Neural crest cell (in vitro differentiated cells): ENCODE results near the gene SPATS2L. TPM values are rescaled to one million over a fixed set of nuclear protein-coding genes. Genes with fewer than 3 reads are reported as not detected.

Experiments
- DNase-seq: peaks from one replicate; pipeline ENCODE4 v3.0.0; 2021; ENCODE audit warnings: low read depth, mixed read lengths, low spot score
- H3K27ac Mint-ChIP-seq: one replicate; pipeline ENCODE4 v1.8.0; 2021; ENCODE audit warnings: mild to moderate bottlenecking, mixed read lengths; ENCODE audit not compliant: unreplicated experiment
- H3K27me3 Mint-ChIP-seq: 2 replicates; pipeline ENCODE4 v1.8.0; 2021; ENCODE audit warnings: low read depth, mild to moderate bottlenecking, mixed read lengths
- H3K36me3 Mint-ChIP-seq: 2 replicates; pipeline ENCODE4 v1.8.0; 2021; ENCODE audit warnings: low read depth, mild to moderate bottlenecking, mixed read lengths
- H3K4me1 Mint-ChIP-seq: 2 replicates; pipeline ENCODE4 v1.8.0; 2021; ENCODE audit warnings: mixed read lengths
- H3K4me3 Mint-ChIP-seq: one replicate; pipeline ENCODE4 v1.8.0; 2021; ENCODE audit warnings: mild to moderate bottlenecking, mixed read lengths
- H3K9me3 Mint-ChIP-seq: 2 replicates; pipeline ENCODE4 v1.8.0; 2021; ENCODE audit warnings: mixed read lengths
- CTCF ChIP-seq: fragments of 200-600 bp; sonication (generic); conservative IDR thresholded peaks from 2 replicates; pipeline ENCODE4 v1.5.0; 2021; ENCODE audit warnings: antibody characterized with exemption, mild to moderate bottlenecking
- total RNA-seq: library from RNA; stranded (reverse); gene quantifications from 2 replicates; pipeline ENCODE4 v1.2.1, GENCODE V29; 2021

SPATS2L gene
- total RNA-seq, 1 donor from 2014 or later, result 24.9 TPM

- Mint-ChIP-seq H3K4me3 (no peak overlapping the region), H3K27me3 (peaks cover 2% of the 10 kb centered on the region), H3K9me3 (peaks cover 3% of the 10 kb centered on the region), H3K4me1 (peaks cover 18% of the 10 kb centered on the region), H3K27ac (no peak overlapping the region), H3K36me3 (peaks cover 12% of the 10 kb centered on the region)
- no peak for TF ChIP-seq CTCF
- DNase-seq, result no peak
Measured at GRCh38 chr2:200345975-200346374, 39.5 kb downstream of the SPATS2L start.

DNA sequence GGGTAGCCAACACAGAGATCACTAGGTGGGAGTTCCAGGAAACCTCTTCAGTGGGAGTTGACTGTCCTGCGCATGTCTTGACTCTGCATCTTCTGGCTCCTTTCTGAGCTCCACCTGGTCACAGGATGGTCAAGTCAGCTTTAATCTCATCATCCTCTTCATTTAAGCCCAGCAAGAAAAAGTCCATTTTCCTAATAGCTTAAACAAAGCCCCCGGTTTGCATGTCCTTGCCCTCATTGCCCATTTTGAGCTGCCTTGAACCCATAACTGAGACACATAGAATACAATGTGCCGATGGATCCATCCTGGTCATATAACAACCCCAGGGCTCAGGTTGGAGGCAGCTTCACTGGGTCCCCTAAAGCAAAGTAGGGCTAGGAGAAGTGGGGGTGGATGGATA is 40.8 kb downstream of the SPATS2L start:
- no peak overlapping the region for H3K27ac Mint-ChIP-seq
- peaks cover 23% of the 10 kb centered on the region for H3K4me1 Mint-ChIP-seq
- no peak for TF ChIP-seq CTCF

DNA sequence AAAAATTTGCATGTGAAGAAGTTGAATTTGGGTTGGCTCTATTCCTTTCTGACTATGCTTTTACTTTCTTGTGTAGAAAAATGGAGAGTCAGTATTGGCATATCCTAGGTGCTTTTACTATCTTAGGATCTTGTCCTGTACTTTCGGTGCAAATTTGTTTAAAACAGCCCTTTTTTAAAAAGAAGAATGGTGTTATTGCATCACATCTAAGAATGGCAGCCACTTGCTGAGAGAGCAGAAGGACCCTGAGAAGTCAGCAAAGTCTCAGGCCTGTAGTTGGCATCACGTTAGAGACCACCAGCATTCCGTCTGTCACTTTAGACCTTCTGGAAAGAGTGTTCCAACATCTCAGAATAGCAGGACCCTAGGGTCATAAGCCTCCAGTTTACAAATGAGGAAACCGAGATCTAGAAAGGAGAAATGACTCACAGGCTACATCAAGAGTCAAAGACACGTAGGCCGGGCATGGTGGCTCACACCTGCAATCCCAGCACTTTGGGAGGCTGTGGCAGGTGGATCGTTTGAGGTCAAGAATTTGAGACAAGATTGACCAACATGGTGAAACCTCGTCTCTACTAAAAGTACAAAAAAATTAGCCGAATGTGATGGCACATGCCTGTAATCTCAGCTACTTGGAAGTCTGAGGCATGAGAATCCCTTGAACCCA is 42.5 kb downstream of the SPATS2L start:
- peaks cover 3% of the 10 kb centered on the region for H3K27me3 Mint-ChIP-seq
- H3K4me3 Mint-ChIP-seq, result no peak overlapping the region
- no peak for DNase-seq
- H3K9me3 Mint-ChIP-seq, result peaks cover 3% of the 10 kb centered on the region
- peaks cover 11% of the 10 kb centered on the region for H3K36me3 Mint-ChIP-seq
- H3K27ac Mint-ChIP-seq, result no peak overlapping the region
- no peak for TF ChIP-seq CTCF
- peaks cover 23% of the 10 kb centered on the region for H3K4me1 Mint-ChIP-seq

More for the DNA sequence above, 40.8 kb downstream of the SPATS2L start:
- Mint-ChIP-seq H3K36me3 (peaks cover 12% of the 10 kb centered on the region), H3K4me3 (no peak overlapping the region), H3K9me3 (peaks cover 3% of the 10 kb centered on the region), H3K27me3 (peaks cover 3% of the 10 kb centered on the region)
- DNase-seq, result no peak

DNA sequence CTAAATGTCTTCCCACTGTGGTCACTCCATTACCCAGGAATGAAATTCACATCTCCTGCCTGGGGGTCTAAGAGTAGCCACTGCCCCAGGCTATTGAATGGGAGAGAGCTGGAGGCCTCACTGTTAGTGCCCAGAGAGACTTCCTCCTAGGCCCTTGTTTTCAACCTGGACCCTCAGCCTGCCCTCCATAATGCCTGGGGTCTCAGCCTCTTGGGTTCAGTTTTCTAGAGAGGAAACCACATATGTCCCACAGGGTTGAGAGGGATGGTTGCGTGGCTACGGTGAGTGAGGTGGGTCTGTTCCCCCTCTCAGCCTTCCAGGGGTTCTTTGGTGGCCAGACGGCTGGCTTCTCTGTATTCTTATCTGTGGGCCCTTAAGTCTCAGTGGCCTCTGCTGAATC is 43.4 kb downstream of the SPATS2L start:
- Mint-ChIP-seq H3K4me1 (peaks cover 27% of the 10 kb centered on the region), H3K4me3 (no peak overlapping the region), H3K27me3 (peaks cover 3% of the 10 kb centered on the region), H3K9me3 (no peaks in the 10 kb centered on the region), H3K27ac (no peak overlapping the region), H3K36me3 (peaks cover 5% of the 10 kb centered on the region)
- DNase-seq, result no peak
- no peak for TF ChIP-seq CTCF

- TF ChIP-seq CTCF, result no peak
- no peak overlapping the region for H3K27ac Mint-ChIP-seq
- H3K4me1 Mint-ChIP-seq, result peaks cover 29% of the 10 kb centered on the region
- no peaks in the 10 kb centered on the region for H3K9me3 Mint-ChIP-seq
- DNase-seq, result no peak
- H3K27me3 Mint-ChIP-seq, result peaks cover 3% of the 10 kb centered on the region
- peaks cover 3% of the 10 kb centered on the region for H3K36me3 Mint-ChIP-seq
- no peak overlapping the region for H3K4me3 Mint-ChIP-seq
Measured at GRCh38 chr2:200350850-200351285, 44.4 kb downstream of the SPATS2L start.
